ENCODE results near the gene SLC25A25. TPM values are rescaled to one million over a fixed set of nuclear protein-coding genes. Genes with fewer than 3 reads are reported as not detected.

The SLC25A25 gene
- total and polyA plus RNA-seq, 10 of the 15 experiments (the other 5 are each of a cell fraction or from before 2014, with no cell fraction given): 0.04 to 17.1 (median 12.4) TPM; not detected in 1

DNA sequence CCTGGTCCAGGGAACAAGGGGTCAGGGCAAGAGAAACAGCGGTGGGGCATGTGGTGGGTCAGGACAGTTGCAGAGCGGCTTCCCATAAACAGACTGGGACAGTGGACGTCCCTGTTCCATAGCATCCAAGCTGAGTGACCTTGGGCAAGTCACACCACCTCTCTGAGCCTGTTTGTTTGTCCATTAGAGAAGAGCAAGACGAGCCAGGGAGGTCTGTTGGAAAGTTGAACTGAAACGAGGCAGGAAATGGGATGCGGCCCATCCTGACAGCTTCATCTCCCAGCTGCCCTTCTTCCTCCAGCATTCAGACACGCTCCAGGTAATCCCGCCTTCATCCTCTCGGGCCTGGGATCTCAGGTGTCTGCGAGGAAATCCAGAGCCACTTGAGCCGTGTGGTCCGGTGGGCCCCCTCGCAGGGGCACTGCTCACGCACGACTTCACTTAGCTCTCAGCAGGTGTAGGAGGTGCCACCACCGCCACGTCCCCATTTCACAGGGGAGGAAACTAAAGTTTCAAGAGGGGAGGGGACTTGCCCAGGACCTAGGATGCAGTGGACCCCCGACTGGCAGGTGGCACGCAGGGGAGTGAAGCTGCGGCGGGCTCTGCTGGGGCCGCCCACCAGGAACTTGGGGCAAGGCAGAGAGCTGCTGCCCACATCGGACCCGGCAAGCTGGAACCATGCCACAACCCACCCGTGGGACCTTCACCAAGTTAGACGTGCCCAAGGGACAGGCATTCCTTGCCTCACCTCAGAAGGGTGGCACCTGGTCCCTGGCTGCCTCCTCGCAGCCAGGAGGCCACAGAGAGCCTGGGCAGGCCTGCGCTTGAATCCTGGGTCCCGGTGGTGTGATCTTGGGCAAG lies 46.5 kb downstream of the SLC25A25 start:
- no TSS peak for BruUV-seq (replicated peaks)

More for the DNA sequence above, 46.5 kb downstream of the SLC25A25 start:
- ChIA-PET RAD21 (ENCODE audit: unreplicated experiment) (interaction anchor here (1.2 to 1.5 kb wide), 2 partner anchors 14 to 42 kb away, joined by 3 to 5 read pairs; no protein-coding TSS in a partner anchor), CTCF (interaction anchor here (0.7 to 6.1 kb wide), 9 partner anchors 12 to 306 kb away, joined by 3 to 84 read pairs (median 4); partner anchors contain the start of gene PTGES2), POLR2A (interaction anchor here (1.5 to 2.8 kb wide), 2 partner anchors 14 to 23 kb away, joined by 3 to 10 read pairs; no protein-coding TSS in a partner anchor), SMC1A (ENCODE audit: uncharacterized antibody, unreplicated experiment) (interaction anchor here (0.9 to 3.3 kb wide), 7 partner anchors 21 to 171 kb away, joined by 3 to 11 read pairs (median 4); partner anchors contain the start of genes NAIF1 and SLC25A25)
- TF ChIP-seq, protein P1, sequence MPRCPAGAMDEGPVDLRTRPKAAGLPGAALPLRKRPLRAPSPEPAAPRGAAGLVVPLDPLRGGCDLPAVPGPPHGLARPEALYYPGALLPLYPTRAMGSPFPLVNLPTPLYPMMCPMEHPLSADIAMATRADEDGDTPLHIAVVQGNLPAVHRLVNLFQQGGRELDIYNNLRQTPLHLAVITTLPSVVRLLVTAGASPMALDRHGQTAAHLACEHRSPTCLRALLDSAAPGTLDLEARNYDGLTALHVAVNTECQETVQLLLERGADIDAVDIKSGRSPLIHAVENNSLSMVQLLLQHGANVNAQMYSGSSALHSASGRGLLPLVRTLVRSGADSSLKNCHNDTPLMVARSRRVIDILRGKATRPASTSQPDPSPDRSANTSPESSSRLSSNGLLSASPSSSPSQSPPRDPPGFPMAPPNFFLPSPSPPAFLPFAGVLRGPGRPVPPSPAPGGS (IDR thresholded peaks at IDR 0.05; ENCODE audit: borderline replicate concordance, insufficient read depth, low read depth, low read length, poor library complexity, severe bottlenecking): no peak
- TF ChIP-seq ZNF24 (IDR thresholded peaks at IDR 0.05) (no peak), TAF1 (IDR thresholded peaks at IDR 0.05; ENCODE audit: borderline replicate concordance, low read depth, low read length) (no peak), SIX5 (IDR thresholded peaks at IDR 0.05; ENCODE audit: low read depth, low read length, severe bottlenecking) (no peak), SUPT20H (IDR thresholded peaks at IDR 0.05; ENCODE audit: borderline replicate concordance, control insufficient read depth, low read depth, low read length) (no peak), CREB1 (IDR thresholded peaks at IDR 0.05; ENCODE audit: low read depth) (no peak), YBX1 (IDR thresholded peaks at IDR 0.05) (no peak), NR2C2 (IDR thresholded peaks at IDR 0.05; ENCODE audit: borderline replicate concordance, control insufficient read depth, insufficient read length, low read depth) (no peak), ESRRA (IDR thresholded peaks at IDR 0.05; ENCODE audit: low read length) (no peak), NFXL1 (IDR thresholded peaks at IDR 0.05; ENCODE audit: borderline replicate concordance) (no peak)
- TF ChIP-seq, protein P2, sequence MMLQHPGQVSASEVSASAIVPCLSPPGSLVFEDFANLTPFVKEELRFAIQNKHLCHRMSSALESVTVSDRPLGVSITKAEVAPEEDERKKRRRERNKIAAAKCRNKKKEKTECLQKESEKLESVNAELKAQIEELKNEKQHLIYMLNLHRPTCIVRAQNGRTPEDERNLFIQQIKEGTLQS (IDR thresholded peaks at IDR 0.05; ENCODE audit: borderline replicate concordance, extremely low read depth, low read depth, low read length): no peak
- TF ChIP-seq, protein P3, sequence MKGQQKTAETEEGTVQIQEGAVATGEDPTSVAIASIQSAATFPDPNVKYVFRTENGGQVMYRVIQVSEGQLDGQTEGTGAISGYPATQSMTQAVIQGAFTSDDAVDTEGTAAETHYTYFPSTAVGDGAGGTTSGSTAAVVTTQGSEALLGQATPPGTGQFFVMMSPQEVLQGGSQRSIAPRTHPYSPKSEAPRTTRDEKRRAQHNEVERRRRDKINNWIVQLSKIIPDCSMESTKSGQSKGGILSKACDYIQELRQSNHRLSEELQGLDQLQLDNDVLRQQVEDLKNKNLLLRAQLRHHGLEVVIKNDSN (IDR thresholded peaks at IDR 0.05; ENCODE audit: borderline replicate concordance, extremely low read length, insufficient read depth, low read depth, low read length): no peak
- H3K4me1 ChIP-seq (ENCODE audit: control insufficient read depth, insufficient read depth, low read length): peaks cover 23% of the 10 kb centered on the region
- WGBS (ENCODE audit: insufficient coverage, insufficient replicate concordance, low lambda C conversion rate, missing lambda C conversion rate): 76% methylated on average over 29 of the region's 29 CpGs
- in situ Hi-C loops (cut with MboI) (no loop called here), intact Hi-C loops (cut with micrococcal nuclease; ENCODE audit: unreplicated experiment) (no loop called here)
- no peaks in the 10 kb centered on the region for H3K9me3 ChIP-seq (replicated peaks; ENCODE audit: control insufficient read depth, insufficient read depth, low read length)
- ATAC-seq (no peak), DNase-seq (ENCODE audit: low read depth, low spot score) (no peak), FAIRE-seq (no peak)
- peaks cover 3 to 4% of the 10 kb centered on the region in 2 experiments; a peak in 3 of 4 replicates for H3K36me3 ChIP-seq (ENCODE audit: control insufficient read depth in 2 of 2, insufficient read depth in 2 of 2, low read length in 1 of 2)
- H3K27ac ChIP-seq (ENCODE audit: control insufficient read depth, insufficient read depth): peak overlapping the region; percentile 61
- no peak overlapping the region for H3K4me2 ChIP-seq (ENCODE audit: control insufficient read depth, insufficient read depth)
- no peaks in the 10 kb centered on the region for H3K79me2 ChIP-seq (ENCODE audit: control insufficient read depth, insufficient read depth, low read length)
- H2AFZ ChIP-seq (ENCODE audit: control insufficient read depth, low read depth, low read length): no peak overlapping the region
- H3K9ac ChIP-seq (ENCODE audit: control insufficient read depth, insufficient read depth, low read length): no peak overlapping the region
- H3K27me3 ChIP-seq (replicated peaks in 1 of 2; ENCODE audit: control insufficient read depth in 2 of 2, insufficient read depth in 2 of 2, low read length in 1 of 2): no peaks in the 10 kb centered on the region
- no peaks in the 10 kb centered on the region for H4K20me1 ChIP-seq (ENCODE audit: control insufficient read depth, insufficient read depth)
- H3K4me3 ChIP-seq: no peak overlapping the region

Measured in GM12878 (cell line).